K562 (cell line): ENCODE results near the gene SHB. TPM values are rescaled to one million over a fixed set of nuclear protein-coding genes. Genes with fewer than 3 reads are reported as not detected.
A peak's percentile ranks its signal among the peaks of the same experiment; 100 is the strongest.

Experiments used
- BMI1 ChIP-seq: fragments of 150-350 bp; IDR thresholded peaks from 2 replicates; pipeline ENCODE4 v1.6.1; 2014; ENCODE audit warnings: low read length
- BRD4 ChIP-seq: fragments of 200-600 bp; sonication (generic); IDR thresholded peaks from 2 replicates; pipeline ENCODE4 v1.6.1; 2017; ENCODE audit warnings: inconsistent platforms
- CHD1 ChIP-seq: fragments of 200-600 bp; sonication (generic); IDR thresholded peaks from one replicate; pipeline ENCODE4 v1.6.1; 2012; ENCODE audit warnings: mild to moderate bottlenecking, moderate library complexity, low read length, inconsistent platforms
- E2F1 ChIP-seq: sonication (generic); formaldehyde crosslinking; IDR thresholded peaks from 2 replicates; pipeline ENCODE4 v1.8.1; 2023; ENCODE audit warnings: mild to moderate bottlenecking, missing genetic modification reagents, moderate library complexity
- MEIS2 ChIP-seq: fragments of 450-650 bp; IDR thresholded peaks from 2 replicates; pipeline ENCODE4 v1.6.1; 2014; ENCODE audit warnings: mild to moderate bottlenecking; ENCODE audit not compliant: partially characterized antibody
- NELFE ChIP-seq: IDR thresholded peaks from 2 replicates; pipeline ENCODE4 v1.6.1; 2011; ENCODE audit warnings: mild to moderate bottlenecking; ENCODE audit not compliant: insufficient read depth, insufficient read length
- PTBP1 ChIP-seq: fragments of 200-400 bp; formaldehyde crosslinking; IDR thresholded peaks from 2 replicates; pipeline ENCODE4 v1.6.1; 2017; ENCODE audit warnings: low read depth, low read length
- SIRT6 ChIP-seq: IDR thresholded peaks from one replicate; pipeline ENCODE4 v1.6.1; 2012; ENCODE audit warnings: low read depth, mild to moderate bottlenecking, control low read depth, inconsistent platforms, low read length, moderate library complexity
- SMARCB1 ChIP-seq: IDR thresholded peaks from 2 replicates; pipeline ENCODE4 v1.6.1; 2011; ENCODE audit warnings: improper control_type of control experiment, low read depth; ENCODE audit not compliant: insufficient read length
- STAG1 ChIP-seq: sonication (generic); formaldehyde crosslinking; IDR thresholded peaks from 2 replicates; pipeline ENCODE4 v1.5.0; 2020; ENCODE audit warnings: missing genetic modification reagents, borderline replicate concordance
- TARDBP ChIP-seq: fragments of 450-650 bp; IDR thresholded peaks from 2 replicates; pipeline ENCODE4 v1.6.1; 2016
- TCFL5 ChIP-seq: fragments of 250-450 bp; sonication (Bioruptor Pico); conservative IDR thresholded peaks from 2 replicates; pipeline ENCODE4 v1.6.1; 2021; ENCODE audit warnings: mild to moderate bottlenecking, moderate library complexity, matching md5 sums
- TEAD1 ChIP-seq, 2 experiments: fragments of 450-650 bp in 1 of 2; sonication (generic) in 1 of 2; formaldehyde crosslinking; IDR thresholded peaks; 2 replicates each; pipeline versions ENCODE4 v1.4.0 to v1.8.0; 2020 to 2022; ENCODE audit warnings: mild to moderate bottlenecking in 2 of 2, missing genetic modification reagents in 1 of 2
- USF2 ChIP-seq: sonication (generic); formaldehyde crosslinking; IDR thresholded peaks from 2 replicates; pipeline ENCODE4 v1.5.0; 2020; ENCODE audit warnings: missing genetic modification reagents
- ZFP91 ChIP-seq: sonication (generic); formaldehyde crosslinking; IDR thresholded peaks from 2 replicates; pipeline ENCODE4 v1.8.0; 2022; ENCODE audit warnings: mild to moderate bottlenecking, missing genetic modification reagents
- ZFPM2 ChIP-seq: fragments of 250-450 bp; sonication (Bioruptor Pico); IDR thresholded peaks from 2 replicates; pipeline ENCODE4 v1.5.1; 2022; ENCODE audit warnings: mild to moderate bottlenecking
- ZNF121 ChIP-seq: sonication (generic); formaldehyde crosslinking; conservative IDR thresholded peaks from 2 replicates; pipeline ENCODE4 v1.8.0; 2022; ENCODE audit warnings: missing genetic modification reagents
- ZNF655 ChIP-seq: fragments of 250-450 bp; sonication (Bioruptor Pico); IDR thresholded peaks from 2 replicates; pipeline ENCODE4 v1.5.0; 2021
- polyA plus RNA-seq, 8 experiments: library from polyadenylated mRNA; depleted of rRNA in 4 of 8; stranded (reverse) in 5 of 8; unstranded in 3 of 8; fragments of >200 nt; fragmentation: Nextera tagmentation in 2 of 8; fragmentation: Illumina TruSeq in 1 of 8; extraction: Ambion mirVana in 2 of 8; extraction: Trizol in 1 of 8; gene quantifications; 2 replicates each; pipeline versions ENCODE4 v1.2.1 to v1.2.3, GENCODE V29; 2011 to 2014; ENCODE audit warnings: inconsistent platforms in 1 of 8, missing spikeins in 1 of 8
- total RNA-seq, 7 experiments: library from RNA; depleted of rRNA in 6 of 7; stranded (reverse); fragments of >200 nt in 6 of 7; fragmentation: Illumina TruSeq in 2 of 7; extraction: Trizol in 2 of 7; gene quantifications; 2 replicates each; pipeline versions ENCODE4 v1.2.1 to v1.2.3, GENCODE V29; 2011 to 2021; ENCODE audit warnings: low replicate concordance in 1 of 7
- TF ChIP-seq, protein P1 (sequence below): fragments of 200-800 bp; sonication (Bioruptor generic); IDR thresholded peaks from 2 replicates; pipeline ENCODE4 v1.6.1; 2017; ENCODE audit warnings: missing genetic modification characterization, missing compliant biosample characterization

The SHB gene
- total and polyA plus RNA-seq, 9 of the 15 experiments (the other 6 are each of a cell fraction or from before 2014, with no cell fraction given), result 0.78 to 16.0 (median 5.3) TPM

DNA sequence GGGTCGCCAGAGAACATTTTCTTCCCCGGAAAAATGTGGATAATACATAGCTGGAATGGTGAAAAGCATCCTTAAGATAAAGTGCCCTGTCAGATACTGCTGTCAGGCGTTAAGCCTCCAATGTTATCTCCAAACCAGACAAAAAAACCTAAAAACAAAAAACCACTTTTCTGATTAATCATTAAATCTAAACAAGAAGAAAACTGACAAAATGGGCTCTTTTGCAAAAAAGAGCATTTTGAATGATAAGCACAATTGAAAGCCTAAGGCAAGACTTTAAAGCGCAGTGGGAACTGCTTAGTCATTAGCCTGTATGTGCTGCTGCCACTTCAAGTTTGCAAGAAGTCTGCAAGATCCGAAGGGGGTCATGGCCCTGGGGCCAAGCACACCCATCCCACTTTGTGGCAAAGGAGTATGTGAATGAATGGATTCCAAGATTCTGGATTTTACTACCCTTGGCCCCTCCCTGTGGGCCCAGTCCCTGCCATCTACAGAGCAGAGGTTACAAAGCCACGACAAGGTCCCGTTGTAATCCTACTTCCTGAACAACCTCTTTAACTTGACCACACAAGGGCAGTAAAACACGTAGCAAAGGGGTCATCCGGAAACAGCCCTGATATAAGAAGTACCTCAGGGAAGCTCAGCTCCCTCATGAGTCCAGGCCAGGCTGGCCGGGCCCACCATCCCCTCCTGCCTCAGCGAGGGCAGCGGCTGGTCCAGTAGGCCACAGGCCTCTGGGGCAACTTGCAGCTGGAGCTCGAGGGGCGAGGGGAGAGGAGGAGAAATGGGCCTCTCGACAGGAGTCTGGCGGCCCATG lies 29.7 kb downstream of the SHB start (continued):
- TF ChIP-seq CHD1, result peak; percentile 71
- TF ChIP-seq ZNF121 (CRISPR knock-in tag), result no peak
- no peak for TF ChIP-seq BMI1
- TF ChIP-seq TARDBP, result no peak
- TF ChIP-seq BRD4, result no peak; the same call in 1 of the 2 replicates
- no peak for TF ChIP-seq ZFP91
- TF ChIP-seq STAG1 (CRISPR knock-in tag), result no peak
- no peak for TF ChIP-seq E2F1 (CRISPR knock-in tag)
- no peak for TF ChIP-seq ZNF655 (CRISPR knock-in tag)
- TF ChIP-seq NELFE, result no peak
- TF ChIP-seq SMARCB1, result no peak
- TF ChIP-seq PTBP1, result no peak
- TF ChIP-seq SIRT6, result no peak
- peak; percentile 4 to 67; a peak in 2 of 4 replicates for TF ChIP-seq TEAD1 (CRISPR knock-in tag; IDR thresholded peaks at IDR 0.05)
- TF ChIP-seq MEIS2, result peak; percentile 74
- TF ChIP-seq ZFPM2 (CRISPR knock-in tag), result no peak
- TF ChIP-seq, protein P1, sequence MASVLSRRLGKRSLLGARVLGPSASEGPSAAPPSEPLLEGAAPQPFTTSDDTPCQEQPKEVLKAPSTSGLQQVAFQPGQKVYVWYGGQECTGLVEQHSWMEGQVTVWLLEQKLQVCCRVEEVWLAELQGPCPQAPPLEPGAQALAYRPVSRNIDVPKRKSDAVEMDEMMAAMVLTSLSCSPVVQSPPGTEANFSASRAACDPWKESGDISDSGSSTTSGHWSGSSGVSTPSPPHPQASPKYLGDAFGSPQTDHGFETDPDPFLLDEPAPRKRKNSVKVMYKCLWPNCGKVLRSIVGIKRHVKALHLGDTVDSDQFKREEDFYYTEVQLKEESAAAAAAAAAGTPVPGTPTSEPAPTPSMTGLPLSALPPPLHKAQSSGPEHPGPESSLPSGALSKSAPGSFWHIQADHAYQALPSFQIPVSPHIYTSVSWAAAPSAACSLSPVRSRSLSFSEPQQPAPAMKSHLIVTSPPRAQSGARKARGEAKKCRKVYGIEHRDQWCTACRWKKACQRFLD (CRISPR knock-in tag), result peak; percentile 80; the same call in 1 of the 2 replicates
- no peak for TF ChIP-seq TCFL5 (CRISPR knock-in tag)
- TF ChIP-seq USF2 (CRISPR knock-in tag), result no peak
